Measurements from ENCODE around the gene C5orf15. TPM values are rescaled to one million over a fixed set of nuclear protein-coding genes. Genes with fewer than 3 reads are reported as not detected.

The C5orf15 gene
- total and polyA plus RNA-seq, 9 of the 15 experiments (the other 6 are each of a cell fraction or from before 2014, with no cell fraction given), result 23.3 to 50.7 (median 35.5) TPM

GRCh38 chr5:133941456-133942196 lies 26.8 kb downstream of the C5orf15 start (continued):
- TF ChIP-seq TCF3 (CRISPR knock-in tag; IDR thresholded peaks at IDR 0.05) (peak; percentile 49), ZNF184 (CRISPR knock-in tag; IDR thresholded peaks at IDR 0.05) (no peak), ATF3 (IDR thresholded peaks at IDR 0.05) (no peak), ATF3 (CRISPR knock-in tag; conservative IDR thresholded peaks at IDR 0.05) (no peak), TEAD4 (IDR thresholded peaks at IDR 0.05; ENCODE audit: low read length) (0 out of 2 replicates have a peak, but pooled peaks have one; percentile 11), TEAD4 (CRISPR knock-in tag; IDR thresholded peaks at IDR 0.05; ENCODE audit: borderline replicate concordance) (no peak), ZBTB33 (CRISPR knock-in tag; IDR thresholded peaks at IDR 0.05) (no peak), HEY1 (CRISPR knock-in tag; IDR thresholded peaks at IDR 0.05; ENCODE audit: borderline replicate concordance) (no peak), TFAM (CRISPR knock-in tag; conservative IDR thresholded peaks at IDR 0.05) (no peak), BCOR (IDR thresholded peaks at IDR 0.05) (peak; percentile 25; the same call in 1 of the 2 replicates), NR2C2 (CRISPR knock-in tag; IDR thresholded peaks at IDR 0.05) (no peak), NR2C2 (tag; IDR thresholded peaks at IDR 0.05) (no peak), ETS2 (tag; IDR thresholded peaks at IDR 0.05; ENCODE audit: borderline replicate concordance, poor library complexity, severe bottlenecking) (no peak), SMARCE1 (IDR thresholded peaks at IDR 0.05) (peak; percentile 33; the same call in 1 of the 2 replicates), ESRRB (CRISPR knock-in tag; IDR thresholded peaks at IDR 0.05; ENCODE audit: borderline replicate concordance) (no peak), GATA2 (CRISPR knock-in tag; IDR thresholded peaks at IDR 0.05) (no peak), ARNT (IDR thresholded peaks at IDR 0.05) (no peak), ZBTB7A (IDR thresholded peaks at IDR 0.05; ENCODE audit: borderline replicate concordance, control insufficient read depth, low read depth, low read length) (no peak), E2F1 (CRISPR knock-in tag; IDR thresholded peaks at IDR 0.05) (no peak), CREM (IDR thresholded peaks at IDR 0.05; ENCODE audit: low read depth) (no peak), ZBED1 (IDR thresholded peaks at IDR 0.05) (no peak), FOXJ2 (tag; IDR thresholded peaks at IDR 0.05) (no peak), KDM4B (IDR thresholded peaks at IDR 0.05; ENCODE audit: borderline replicate concordance in 2 of 2, low read depth in 1 of 2) (no peak), TAL1 (IDR thresholded peaks at IDR 0.05) (peak; percentile 61; the same call in 1 of the 2 replicates), ZNF311 (CRISPR knock-in tag; IDR thresholded peaks at IDR 0.05) (no peak), SNRNP70 (optimal IDR thresholded peaks at IDR 0.05; ENCODE audit: low read depth, low read length) (no peak), ZNF384 (IDR thresholded peaks at IDR 0.05; ENCODE audit: low read depth, low read length) (0 out of 2 replicates have a peak, but pooled peaks have one; percentile 37)

Data from K562 (cell line).